ENCODE data around the gene ZNF586.

- TF ChIP-seq POLR2AphosphoS5 (IDR thresholded peaks at IDR 0.05), result no peak
- no peak for TF ChIP-seq EP300 (IDR thresholded peaks at IDR 0.05)
- TF ChIP-seq CTCF (IDR thresholded peaks at IDR 0.05), result no peak
Observed at GRCh38 chr19:57788114-57788692, 18.7 kb downstream of the ZNF586 start.
